Smooth muscle cell (in vitro differentiated cells): ENCODE data around the gene RBM4. TPM values are rescaled to one million over a fixed set of nuclear protein-coding genes. Genes with fewer than 3 reads are reported as not detected.

Experiments used
- DNase-seq: peaks from one replicate; lab custom pipeline; 2025; ENCODE audit not compliant: unreplicated experiment; lab: John Stamatoyannopoulos, UW
- H2AFZ ChIP-seq: fragments of 200-600 bp; sonication (generic); 2 replicates; pipeline ENCODE4 v1.6.0; 2016; ENCODE audit warnings: antibody characterized with exemption, low read depth, mild to moderate bottlenecking
- H3F3A ChIP-seq: fragments of 200-600 bp; sonication (generic); 2 replicates; pipeline ENCODE4 v1.6.0; 2017; ENCODE audit warnings: antibody characterized with exemption, low read depth
- H3K27ac ChIP-seq: fragments of 200-600 bp; sonication (generic); 2 replicates; pipeline ENCODE4 v1.5.1; 2016; ENCODE audit warnings: low read depth, mild to moderate bottlenecking
- H3K27me3 ChIP-seq: fragments of 200-600 bp; sonication (generic); 2 replicates; pipeline ENCODE4 v1.6.1; 2016; ENCODE audit warnings: low read depth, mild to moderate bottlenecking
- H3K36me3 ChIP-seq: fragments of 200-600 bp; sonication (generic); 2 replicates; pipeline ENCODE4 v1.5.1; 2016; ENCODE audit warnings: low read depth
- H3K4me1 ChIP-seq: fragments of 200-600 bp; sonication (generic); 2 replicates; pipeline ENCODE4 v1.5.1; 2016; ENCODE audit warnings: low read depth
- H3K4me2 ChIP-seq: fragments of 200-600 bp; sonication (generic); 2 replicates; pipeline ENCODE4 v1.6.0; 2016; ENCODE audit warnings: mild to moderate bottlenecking
- H3K4me3 ChIP-seq: fragments of 200-600 bp; sonication (generic); 2 replicates; pipeline ENCODE4 v1.5.1; 2016; ENCODE audit warnings: mild to moderate bottlenecking
- H3K79me2 ChIP-seq: fragments of 200-600 bp; sonication (generic); 2 replicates; pipeline ENCODE4 v1.6.0; 2016; ENCODE audit warnings: low read depth, mild to moderate bottlenecking
- H3K9ac ChIP-seq: fragments of 200-600 bp; sonication (generic); 2 replicates; pipeline ENCODE4 v1.6.0; 2016; ENCODE audit warnings: low read depth
- H3K9me3 ChIP-seq: fragments of 200-600 bp; sonication (generic); replicated peaks from 2 replicates; pipeline ENCODE4 v1.5.1; 2016; ENCODE audit warnings: low read depth
- H4K20me1 ChIP-seq: fragments of 200-600 bp; sonication (generic); 2 replicates; pipeline ENCODE4 v1.6.0; 2016; ENCODE audit warnings: low read depth
- WGBS: methylation state at CpG from one replicate; pipeline ENCODE4 v1.1.7; 2016; ENCODE audit warnings: low lambda C conversion rate; 5-methylcytosine and 5-hydroxymethylcytosine counted together
- polyA plus RNA-seq: library from polyadenylated mRNA; unstranded; fragments of >200 nt; fragmentation: Nextera tagmentation; extraction: Ambion mirVana; gene quantifications from 2 replicates; pipeline ENCODE4 v1.2.1, GENCODE V29; 2016
- total RNA-seq: library from RNA; depleted of rRNA; stranded (reverse); fragments of >200 nt; gene quantifications from 2 replicates; pipeline ENCODE4 v1.2.3, GENCODE V29; 2014
- TF ChIP-seq, protein P1 (sequence below): fragments of 200-600 bp; sonication (generic); IDR thresholded peaks from 2 replicates; pipeline ENCODE4 v1.5.1; 2017; ENCODE audit warnings: borderline replicate concordance, mild to moderate bottlenecking, antibody characterized with exemption; ENCODE audit not compliant: insufficient read depth, poor library complexity, severe bottlenecking

RBM4 gene
- total and polyA plus RNA-seq, 2 experiments from 2014 or later: 121 to 125 TPM

DNA sequence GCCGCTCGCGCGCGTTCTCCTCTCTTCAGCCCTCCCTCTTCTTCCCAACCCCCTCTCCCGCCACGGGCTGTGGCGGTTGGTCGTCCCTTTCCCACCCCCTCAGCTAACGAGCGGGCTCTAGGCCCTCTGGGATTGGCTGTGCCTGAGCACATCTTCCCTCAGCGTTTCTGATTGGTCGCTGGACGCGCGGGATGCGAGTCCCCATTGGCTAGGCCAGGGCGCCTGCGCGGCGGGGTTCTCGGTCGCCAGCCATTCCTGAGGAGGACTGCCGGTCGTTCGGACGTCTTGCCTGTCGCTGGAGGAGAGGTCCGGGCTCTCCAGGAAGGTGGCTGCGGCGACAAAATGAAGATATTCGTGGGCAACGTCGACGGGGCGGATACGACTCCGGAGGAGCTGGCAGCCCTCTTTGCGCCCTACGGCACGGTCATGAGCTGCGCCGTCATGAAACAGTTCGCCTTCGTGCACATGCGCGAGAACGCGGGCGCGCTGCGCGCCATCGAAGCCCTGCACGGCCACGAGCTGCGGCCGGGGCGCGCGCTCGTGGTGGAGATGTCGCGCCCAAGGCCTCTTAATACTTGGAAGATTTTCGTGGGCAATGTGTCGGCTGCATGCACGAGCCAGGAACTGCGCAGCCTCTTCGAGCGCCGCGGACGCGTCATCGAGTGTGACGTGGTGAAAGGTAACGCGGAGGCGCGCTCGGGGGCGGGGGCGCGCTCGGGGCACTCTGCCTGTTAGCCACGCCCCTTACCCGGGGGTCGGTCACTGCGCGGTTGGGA, 21.9 kb upstream of the RBM4 start, which contains the start of gene RBM14:
TSS of gene RBM14 (plus strand) at position 252 of the 776 bp plus-strand sequence. CDS start at position 343, 91 bp downstream.
- TF ChIP-seq, protein P1, sequence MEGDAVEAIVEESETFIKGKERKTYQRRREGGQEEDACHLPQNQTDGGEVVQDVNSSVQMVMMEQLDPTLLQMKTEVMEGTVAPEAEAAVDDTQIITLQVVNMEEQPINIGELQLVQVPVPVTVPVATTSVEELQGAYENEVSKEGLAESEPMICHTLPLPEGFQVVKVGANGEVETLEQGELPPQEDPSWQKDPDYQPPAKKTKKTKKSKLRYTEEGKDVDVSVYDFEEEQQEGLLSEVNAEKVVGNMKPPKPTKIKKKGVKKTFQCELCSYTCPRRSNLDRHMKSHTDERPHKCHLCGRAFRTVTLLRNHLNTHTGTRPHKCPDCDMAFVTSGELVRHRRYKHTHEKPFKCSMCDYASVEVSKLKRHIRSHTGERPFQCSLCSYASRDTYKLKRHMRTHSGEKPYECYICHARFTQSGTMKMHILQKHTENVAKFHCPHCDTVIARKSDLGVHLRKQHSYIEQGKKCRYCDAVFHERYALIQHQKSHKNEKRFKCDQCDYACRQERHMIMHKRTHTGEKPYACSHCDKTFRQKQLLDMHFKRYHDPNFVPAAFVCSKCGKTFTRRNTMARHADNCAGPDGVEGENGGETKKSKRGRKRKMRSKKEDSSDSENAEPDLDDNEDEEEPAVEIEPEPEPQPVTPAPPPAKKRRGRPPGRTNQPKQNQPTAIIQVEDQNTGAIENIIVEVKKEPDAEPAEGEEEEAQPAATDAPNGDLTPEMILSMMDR: no peak
- Histone ChIP-seq H3K27ac (peak within 1 kb of the TSS; percentile 97), H3K79me2 (peaks cover 49% of the 10 kb centered on the region), H3K9ac (peak within 1 kb of the TSS; percentile 96), H3K27me3 (no peaks in the 10 kb centered on the region), H3K36me3 (no peaks in the 10 kb centered on the region), H2AFZ (peak within 1 kb of the TSS; percentile 54), H3K4me2 (peak within 1 kb of the TSS; percentile 98), H3K4me3 (peak within 1 kb of the TSS; percentile 81), H3K9me3 (no peaks in the 10 kb centered on the region), H3F3A (peaks cover 31% of the 10 kb centered on the region), H3K4me1 (peaks cover 35% of the 10 kb centered on the region), H4K20me1 (peaks cover 48% of the 10 kb centered on the region)
- WGBS: under 1% methylated on average over 89 of the region's 90 CpGs
- DNase-seq: peak; percentile 94

DNA sequence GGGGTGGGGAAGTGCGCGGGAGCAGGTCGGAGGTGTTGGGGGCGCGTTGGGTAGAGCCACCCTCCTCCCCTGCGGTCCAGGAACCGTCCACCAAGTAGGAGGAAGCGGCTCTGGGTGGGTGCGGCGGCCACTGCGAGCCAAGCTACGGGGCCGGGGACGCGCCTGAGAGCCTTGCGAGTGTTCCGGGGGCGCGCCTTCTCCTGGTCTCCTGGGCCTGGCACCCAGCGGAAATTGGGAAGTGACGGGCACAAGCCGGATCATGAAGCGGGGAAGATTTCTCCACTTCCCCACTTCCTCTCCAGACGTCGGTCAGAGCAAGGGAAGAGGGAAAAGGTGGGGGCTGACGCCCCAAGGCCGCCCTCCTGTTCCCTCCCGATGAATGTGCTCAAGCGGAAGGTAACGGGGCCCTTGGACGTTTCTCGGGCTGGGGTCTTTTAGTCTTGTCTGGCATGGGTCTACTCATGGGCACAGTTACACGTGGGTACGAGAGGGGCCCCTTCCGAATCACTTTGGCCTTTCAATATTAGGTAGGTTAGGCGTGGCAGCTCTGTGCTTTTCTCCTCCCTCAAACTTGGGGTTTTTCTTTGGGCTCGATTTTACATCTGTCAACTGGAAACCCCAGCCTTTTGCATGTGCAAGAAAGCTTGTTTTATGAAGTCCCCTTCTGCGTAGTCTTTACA, 21.2 kb upstream of the RBM4 start:
- H3K27me3 ChIP-seq: no peaks in the 10 kb centered on the region
- peaks cover 31% of the 10 kb centered on the region for H3F3A ChIP-seq
- under 1% methylated on average over 35 of the region's 38 CpGs for WGBS
- peaks cover 55% of the 10 kb centered on the region for H4K20me1 ChIP-seq
- H3K36me3 ChIP-seq: no peaks in the 10 kb centered on the region
- H3K4me1 ChIP-seq: peaks cover 35% of the 10 kb centered on the region
- peak overlapping the region; percentile 98 for H3K4me2 ChIP-seq
- H3K9ac ChIP-seq: peak overlapping the region; percentile 96
- H3K9me3 ChIP-seq: no peaks in the 10 kb centered on the region
- DNase-seq: no peak
- TF ChIP-seq, protein P1: no peak
- no peak overlapping the region for H2AFZ ChIP-seq
- H3K27ac ChIP-seq: peak overlapping the region; percentile 97
- H3K4me3 ChIP-seq: peak overlapping the region; percentile 81
- peaks cover 56% of the 10 kb centered on the region for H3K79me2 ChIP-seq

DNA sequence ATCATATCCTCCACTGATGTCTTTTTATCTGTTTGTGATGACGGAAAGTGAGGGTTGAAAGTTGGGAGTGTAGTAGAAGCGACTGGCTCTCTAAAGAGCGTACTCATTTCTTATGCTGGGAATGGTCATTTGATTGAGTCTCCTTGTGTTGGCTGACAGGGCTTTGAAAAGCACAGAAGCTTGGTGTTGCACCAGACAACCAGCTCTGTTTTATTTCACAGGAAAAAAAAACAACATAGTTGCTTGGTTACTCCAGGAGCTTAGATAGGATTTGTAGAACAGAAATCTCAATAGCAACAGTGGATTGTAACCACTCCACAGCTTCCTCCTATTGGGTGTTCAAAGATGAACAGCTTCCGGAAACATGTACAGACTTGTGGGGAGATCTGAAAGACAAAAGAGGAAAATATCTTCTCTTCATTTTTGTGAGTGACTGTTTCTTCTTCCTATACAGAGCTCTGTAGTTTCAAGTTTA, 19.4 kb upstream of the RBM4 start:
- H3K79me2 ChIP-seq: peaks cover 75% of the 10 kb centered on the region
- peaks cover 31% of the 10 kb centered on the region for H3F3A ChIP-seq
- H4K20me1 ChIP-seq: peaks cover 73% of the 10 kb centered on the region
- peak overlapping the region; percentile 98 for H3K4me2 ChIP-seq
- TF ChIP-seq, protein P1: no peak
- 23% methylated on average over 4 of the region's 4 CpGs for WGBS
- peaks cover 35% of the 10 kb centered on the region for H3K4me1 ChIP-seq
- H3K4me3 ChIP-seq: peak overlapping the region; percentile 81
- DNase-seq: no peak
- peak overlapping the region; percentile 97 for H3K27ac ChIP-seq
- H2AFZ ChIP-seq: no peak overlapping the region
- no peaks in the 10 kb centered on the region for H3K9me3 ChIP-seq
- H3K9ac ChIP-seq: peak overlapping the region; percentile 96
- no peaks in the 10 kb centered on the region for H3K36me3 ChIP-seq
- no peaks in the 10 kb centered on the region for H3K27me3 ChIP-seq
